WTC11 (cell line): ENCODE data around the gene SLC34A1.

Source experiments
- ATF3 ChIP-seq: sonication (generic); formaldehyde crosslinking; conservative IDR thresholded peaks from 2 replicates; pipeline ENCODE4 v1.8.1; 2022; ENCODE audit warnings: mild to moderate bottlenecking, missing genetic modification reagents
- CREB1 ChIP-seq: sonication (generic); formaldehyde crosslinking; IDR thresholded peaks from 2 replicates; pipeline ENCODE4 v1.8.0; 2023; ENCODE audit warnings: mild to moderate bottlenecking, missing genetic modification reagents
- CTCF ChIP-seq: fragments of 200-600 bp; IDR thresholded peaks from 2 replicates; pipeline ENCODE4 v1.8.0; 2022; ENCODE audit warnings: antibody characterized with exemption
- E2F5 ChIP-seq: sonication (generic); formaldehyde crosslinking; IDR thresholded peaks from 2 replicates; pipeline ENCODE4 v1.8.1; 2022; ENCODE audit warnings: mild to moderate bottlenecking, moderate library complexity, missing genetic modification reagents
- FOXP1 ChIP-seq: sonication (generic); formaldehyde crosslinking; IDR thresholded peaks from 2 replicates; pipeline ENCODE4 v1.8.0; 2022; ENCODE audit warnings: missing genetic modification reagents, mild to moderate bottlenecking, moderate library complexity, borderline replicate concordance
- JAZF1 ChIP-seq: fragments of 250-450 bp; sonication (Bioruptor Pico); IDR thresholded peaks from 2 replicates; pipeline ENCODE4 v1.9.0; 2021; ENCODE audit warnings: moderate library complexity, mild to moderate bottlenecking, inconsistent platforms
- KAT7 ChIP-seq: sonication (generic); formaldehyde crosslinking; IDR thresholded peaks from 2 replicates; pipeline ENCODE4 v1.8.1; 2023; ENCODE audit warnings: missing genetic modification reagents, mild to moderate bottlenecking, borderline replicate concordance
- RELA ChIP-seq: sonication (generic); formaldehyde crosslinking; IDR thresholded peaks from 2 replicates; pipeline ENCODE4 v1.8.1; 2022; ENCODE audit warnings: missing genetic modification reagents, mild to moderate bottlenecking, borderline replicate concordance
- TP53 ChIP-seq: sonication (generic); formaldehyde crosslinking; IDR thresholded peaks from 2 replicates; pipeline ENCODE4 v1.8.1; 2023; ENCODE audit warnings: mild to moderate bottlenecking, missing genetic modification reagents
- USF2 ChIP-seq: sonication (generic); formaldehyde crosslinking; IDR thresholded peaks from 2 replicates; pipeline ENCODE4 v1.8.1; 2023; ENCODE audit warnings: mild to moderate bottlenecking, missing genetic modification reagents, moderate library complexity
- ZNF281 ChIP-seq: sonication (generic); formaldehyde crosslinking; IDR thresholded peaks from 2 replicates; pipeline ENCODE4 v1.8.0; 2023; ENCODE audit warnings: mild to moderate bottlenecking, missing genetic modification reagents
- ZNF317 ChIP-seq: sonication (generic); formaldehyde crosslinking; IDR thresholded peaks from 2 replicates; pipeline ENCODE4 v1.8.1; 2023; ENCODE audit warnings: low read depth, mild to moderate bottlenecking, moderate library complexity, missing genetic modification reagents, borderline replicate concordance
- ZNF671 ChIP-seq: fragments of 250-450 bp; sonication (Bioruptor Pico); IDR thresholded peaks from 2 replicates; pipeline ENCODE4 v1.8.0; 2021; ENCODE audit warnings: mild to moderate bottlenecking

GRCh38 chr5:177429248-177430040 is 45.2 kb downstream of the SLC34A1 start:
- TF ChIP-seq ZNF281 (CRISPR knock-in tag), result no peak
- no peak for TF ChIP-seq CTCF
- no peak for TF ChIP-seq ATF3 (CRISPR knock-in tag)
- no peak for TF ChIP-seq RELA (CRISPR knock-in tag)
- no peak for TF ChIP-seq ZNF671 (CRISPR knock-in tag)
- no peak for TF ChIP-seq E2F5
- TF ChIP-seq TP53 (CRISPR knock-in tag), result no peak
- TF ChIP-seq JAZF1 (CRISPR knock-in tag), result no peak
- no peak for TF ChIP-seq USF2
- TF ChIP-seq FOXP1, result no peak
- no peak for TF ChIP-seq CREB1 (CRISPR knock-in tag)
- no peak for TF ChIP-seq KAT7 (CRISPR knock-in tag)
- TF ChIP-seq ZNF317 (CRISPR knock-in tag), result no peak
